Parathyroid adenoma (tissue), 2 donors: ENCODE data around the gene SAMD4A.

ENCODE experiments used
- H2AFZ ChIP-seq: fragments of 300-600 bp; sonication (generic); one replicate; pipeline ENCODE4 v1.7.0; 2017; ENCODE audit warnings: antibody characterized with exemption, mild to moderate bottlenecking
- H3K27ac ChIP-seq: fragments of 300-600 bp; sonication (generic); one replicate; pipeline ENCODE4 v1.7.0; 2017
- H3K27me3 ChIP-seq: fragments of 300-600 bp; sonication (generic); one replicate; pipeline ENCODE4 v1.7.0; 2017; ENCODE audit warnings: low read length; ENCODE audit not compliant: control insufficient read depth, insufficient read depth
- H3K36me3 ChIP-seq: fragments of 300-600 bp; sonication (generic); one replicate; pipeline ENCODE4 v1.7.0; 2017; ENCODE audit warnings: low read length; ENCODE audit not compliant: control insufficient read depth, insufficient read depth
- H3K4me1 ChIP-seq: fragments of 300-600 bp; sonication (generic); one replicate; pipeline ENCODE4 v1.7.0; 2017; ENCODE audit warnings: control low read depth
- H3K4me2 ChIP-seq: fragments of 300-600 bp; sonication (generic); one replicate; pipeline ENCODE4 v1.7.0; 2017; ENCODE audit warnings: low read length
- H3K4me3 ChIP-seq: fragments of 300-600 bp; sonication (generic); one replicate; pipeline ENCODE4 v1.7.0; 2017; ENCODE audit warnings: low read depth, low read length
- H3K79me2 ChIP-seq: fragments of 300-600 bp; sonication (generic); one replicate; pipeline ENCODE4 v1.7.0; 2017; ENCODE audit warnings: control low read depth
- H3K9ac ChIP-seq: fragments of 300-600 bp; sonication (generic); one replicate; pipeline ENCODE4 v1.7.0; 2017; ENCODE audit warnings: mild to moderate bottlenecking
- H3K9me3 ChIP-seq: fragments of 300-600 bp; sonication (generic); one replicate; pipeline ENCODE4 v1.7.0; 2017; ENCODE audit warnings: low read length; ENCODE audit not compliant: control insufficient read depth
- CTCF ChIP-seq: fragments of 300-600 bp; sonication (generic); IDR thresholded peaks from one replicate; pipeline ENCODE4 v1.7.0; 2017; ENCODE audit warnings: antibody characterized with exemption, mild to moderate bottlenecking
- donor health status: primary hyperparathyroidism.

The SAMD4A gene

GRCh38 chr14:54589076-54589475 lies 22.1 kb downstream of the SAMD4A start:
- Histone ChIP-seq H3K9me3 (no peaks in the 10 kb centered on the region), H3K9ac (no peak overlapping the region), H3K4me3 (no peak overlapping the region), H3K36me3 (no peaks in the 10 kb centered on the region), H3K4me2 (no peak overlapping the region), H3K79me2 (peaks cover 3% of the 10 kb centered on the region), H3K27ac (no peak overlapping the region), H2AFZ (no peak overlapping the region), H3K4me1 (no peaks in the 10 kb centered on the region), H3K27me3 (no peaks in the 10 kb centered on the region)
- TF ChIP-seq CTCF, result no peak

- peaks cover 3% of the 10 kb centered on the region for H3K79me2 ChIP-seq
- no peak for TF ChIP-seq CTCF
- H3K36me3 ChIP-seq, result no peaks in the 10 kb centered on the region
- H3K27ac ChIP-seq, result no peak overlapping the region
- H3K9me3 ChIP-seq, result no peaks in the 10 kb centered on the region
- no peaks in the 10 kb centered on the region for H3K4me1 ChIP-seq
- H3K9ac ChIP-seq, result no peak overlapping the region
- H3K4me2 ChIP-seq, result no peak overlapping the region
- no peak overlapping the region for H3K4me3 ChIP-seq
- H2AFZ ChIP-seq, result no peak overlapping the region
- no peaks in the 10 kb centered on the region for H3K27me3 ChIP-seq
These were observed 22.9 kb downstream of the SAMD4A start for GRCh38 chr14:54589843-54590242.

GRCh38 chr14:54590481-54590880 lies 23.6 kb downstream of the SAMD4A start:
- Histone ChIP-seq H3K4me1 (no peaks in the 10 kb centered on the region), H3K79me2 (peaks cover 2% of the 10 kb centered on the region)

GRCh38 chr14:54591461-54591860 lies 24.5 kb downstream of the SAMD4A start:
- Histone ChIP-seq H3K9ac (no peak overlapping the region), H3K79me2 (no peaks in the 10 kb centered on the region), H3K27me3 (no peaks in the 10 kb centered on the region), H2AFZ (no peak overlapping the region), H3K4me1 (no peaks in the 10 kb centered on the region), H3K4me3 (no peak overlapping the region), H3K27ac (no peak overlapping the region), H3K9me3 (no peaks in the 10 kb centered on the region), H3K36me3 (no peaks in the 10 kb centered on the region), H3K4me2 (no peak overlapping the region)
- no peak for TF ChIP-seq CTCF

More at GRCh38 chr14:54590481-54590880, 23.6 kb downstream of the SAMD4A start:
- Histone ChIP-seq H3K9ac (no peak overlapping the region), H2AFZ (no peak overlapping the region), H3K9me3 (no peaks in the 10 kb centered on the region), H3K36me3 (no peaks in the 10 kb centered on the region), H3K27ac (no peak overlapping the region), H3K4me2 (no peak overlapping the region), H3K27me3 (no peaks in the 10 kb centered on the region), H3K4me3 (no peak overlapping the region)
- no peak for TF ChIP-seq CTCF

- no peak overlapping the region for H3K4me3 ChIP-seq
- H3K36me3 ChIP-seq, result no peaks in the 10 kb centered on the region
- H3K9me3 ChIP-seq, result no peaks in the 10 kb centered on the region
- H3K4me2 ChIP-seq, result no peak overlapping the region
- H3K79me2 ChIP-seq, result no peaks in the 10 kb centered on the region
- no peak for TF ChIP-seq CTCF
- H3K4me1 ChIP-seq, result no peaks in the 10 kb centered on the region
- no peak overlapping the region for H3K9ac ChIP-seq
- no peaks in the 10 kb centered on the region for H3K27me3 ChIP-seq
- H3K27ac ChIP-seq, result no peak overlapping the region
- H2AFZ ChIP-seq, result no peak overlapping the region
These were observed 24.9 kb downstream of the SAMD4A start for GRCh38 chr14:54591866-54592265.
